Liver (tissue), 3 donors: ENCODE results near the gene GABRA5.

Experiments used
- CTCF ChIP-seq: fragments of 150-350 bp; IDR thresholded peaks from 2 replicates; pipeline ENCODE4 v1.5.1; 2017; ENCODE audit warnings: improper control_type of control experiment, low read depth, low read length; ENCODE audit not compliant: missing input control
- FOXA1 ChIP-seq: IDR thresholded peaks from 2 replicates; pipeline ENCODE4 v1.6.1; 2016; ENCODE audit warnings: antibody characterized with exemption
- GABPA ChIP-seq, 2 donors: IDR thresholded peaks in 1 of 2; conservative IDR thresholded peaks in 1 of 2; 2 replicates each; pipeline ENCODE4 v1.6.1; 2016; ENCODE audit warnings: antibody characterized with exemption in 2 of 2, mild to moderate bottlenecking in 1 of 2, moderate library complexity in 1 of 2
- HNF4A ChIP-seq, 2 donors: conservative IDR thresholded peaks; 2 replicates each; pipeline ENCODE4 v1.6.1; 2016; ENCODE audit warnings: antibody characterized with exemption in 2 of 2, mild to moderate bottlenecking in 2 of 2
- JUND ChIP-seq, 2 donors: IDR thresholded peaks; 2 replicates each; pipeline ENCODE4 v1.6.1; 2016; ENCODE audit warnings: antibody characterized with exemption in 2 of 2
- RAD21 ChIP-seq, 2 donors: IDR thresholded peaks; 2 replicates each; pipeline ENCODE4 v1.6.1; 2016; ENCODE audit warnings: antibody characterized with exemption in 2 of 2, mild to moderate bottlenecking in 2 of 2
- REST ChIP-seq: IDR thresholded peaks from 2 replicates; pipeline ENCODE4 v1.6.1; 2016; ENCODE audit warnings: antibody characterized with exemption, mild to moderate bottlenecking
- TAF1 ChIP-seq: conservative IDR thresholded peaks from 2 replicates; pipeline ENCODE4 v1.6.1; 2016; ENCODE audit warnings: antibody characterized with exemption, mild to moderate bottlenecking
- YY1 ChIP-seq: IDR thresholded peaks from 2 replicates; pipeline ENCODE4 v1.6.1; 2016; ENCODE audit warnings: antibody characterized with exemption, mild to moderate bottlenecking
- TF ChIP-seq, protein P1 (sequence below): IDR thresholded peaks from 2 replicates; pipeline ENCODE4 v1.6.1; 2016; ENCODE audit warnings: antibody characterized with exemption
- TF ChIP-seq, protein P2 (sequence below): IDR thresholded peaks from 2 replicates; pipeline ENCODE4 v1.6.1; 2016; ENCODE audit warnings: antibody characterized with exemption
- TF ChIP-seq, protein P3 (sequence below): IDR thresholded peaks from 2 replicates; pipeline ENCODE4 v1.6.1; 2016; ENCODE audit warnings: antibody characterized with exemption
- donor health status: healthy.
- donor health status: healthy.

DNA sequence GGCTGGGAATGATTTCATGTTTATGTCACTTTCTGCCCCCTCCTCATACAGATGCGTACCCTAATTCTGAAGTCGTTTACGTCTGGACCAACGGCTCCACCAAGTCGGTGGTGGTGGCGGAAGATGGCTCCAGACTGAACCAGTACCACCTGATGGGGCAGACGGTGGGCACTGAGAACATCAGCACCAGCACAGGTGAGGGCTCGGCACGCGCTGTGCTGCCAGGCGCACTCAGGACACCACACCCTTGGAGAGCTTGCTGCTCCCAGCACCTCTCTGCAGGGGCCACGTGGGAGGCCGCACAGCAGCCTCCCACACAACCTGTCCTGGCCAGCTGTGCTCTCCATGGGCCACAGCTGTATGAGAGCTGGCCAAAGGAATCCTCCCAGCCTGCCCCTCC, 70.3 kb downstream of the GABRA5 start:
- no peak for TF ChIP-seq JUND (IDR thresholded peaks at IDR 0.05)
- no peak for TF ChIP-seq CTCF
- TF ChIP-seq, protein P1, sequence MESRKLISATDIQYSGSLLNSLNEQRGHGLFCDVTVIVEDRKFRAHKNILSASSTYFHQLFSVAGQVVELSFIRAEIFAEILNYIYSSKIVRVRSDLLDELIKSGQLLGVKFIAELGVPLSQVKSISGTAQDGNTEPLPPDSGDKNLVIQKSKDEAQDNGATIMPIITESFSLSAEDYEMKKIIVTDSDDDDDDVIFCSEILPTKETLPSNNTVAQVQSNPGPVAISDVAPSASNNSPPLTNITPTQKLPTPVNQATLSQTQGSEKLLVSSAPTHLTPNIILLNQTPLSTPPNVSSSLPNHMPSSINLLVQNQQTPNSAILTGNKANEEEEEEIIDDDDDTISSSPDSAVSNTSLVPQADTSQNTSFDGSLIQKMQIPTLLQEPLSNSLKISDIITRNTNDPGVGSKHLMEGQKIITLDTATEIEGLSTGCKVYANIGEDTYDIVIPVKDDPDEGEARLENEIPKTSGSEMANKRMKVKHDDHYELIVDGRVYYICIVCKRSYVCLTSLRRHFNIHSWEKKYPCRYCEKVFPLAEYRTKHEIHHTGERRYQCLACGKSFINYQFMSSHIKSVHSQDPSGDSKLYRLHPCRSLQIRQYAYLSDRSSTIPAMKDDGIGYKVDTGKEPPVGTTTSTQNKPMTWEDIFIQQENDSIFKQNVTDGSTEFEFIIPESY: no peak
- no peak for TF ChIP-seq REST
- TF ChIP-seq RAD21 (IDR thresholded peaks at IDR 0.05): no peak
- TF ChIP-seq, protein P2, sequence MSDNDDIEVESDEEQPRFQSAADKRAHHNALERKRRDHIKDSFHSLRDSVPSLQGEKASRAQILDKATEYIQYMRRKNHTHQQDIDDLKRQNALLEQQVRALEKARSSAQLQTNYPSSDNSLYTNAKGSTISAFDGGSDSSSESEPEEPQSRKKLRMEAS: no peak
- TF ChIP-seq YY1: no peak
- no peak for TF ChIP-seq HNF4A (conservative IDR thresholded peaks at IDR 0.05)
- TF ChIP-seq, protein P3, sequence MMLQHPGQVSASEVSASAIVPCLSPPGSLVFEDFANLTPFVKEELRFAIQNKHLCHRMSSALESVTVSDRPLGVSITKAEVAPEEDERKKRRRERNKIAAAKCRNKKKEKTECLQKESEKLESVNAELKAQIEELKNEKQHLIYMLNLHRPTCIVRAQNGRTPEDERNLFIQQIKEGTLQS: no peak
- no peak for TF ChIP-seq TAF1
- TF ChIP-seq FOXA1: no peak
- no peak for TF ChIP-seq GABPA (IDR thresholded peaks at IDR 0.05 in 1 of 2, conservative IDR thresholded peaks at IDR 0.05 in 1 of 2)
